Astrocyte of the spinal cord (primary cell): ENCODE data around the gene UBQLN1.

Source experiments
- DNase-seq: peaks from one replicate; pipeline ENCODE4 v3.0.0; 2011; ENCODE audit warnings: low read depth, low spot score
- H3K4me3 ChIP-seq: 2 replicates; pipeline ENCODE4 v1.5.1; 2011; ENCODE audit warnings: low read depth, mild to moderate bottlenecking, low read length, moderate library complexity
- in situ Hi-C: cut with HindIII; loops from 2 replicates; pipeline ENCODE4 v1.10.0; 2017; ENCODE audit warnings: low sequenced_read_pairs
- TF ChIP-seq, protein P1 (sequence below): IDR thresholded peaks from 2 replicates; pipeline ENCODE4 v1.5.1; 2012; ENCODE audit warnings: low read depth, mild to moderate bottlenecking, low read length, inconsistent platforms

The UBQLN1 gene

GRCh38 chr9:83642793-83643192 is 65.0 kb downstream of the UBQLN1 start:
- no peak for DNase-seq
- in situ Hi-C loops, result no loop called here
- H3K4me3 ChIP-seq, result no peak overlapping the region
- TF ChIP-seq, protein P1, sequence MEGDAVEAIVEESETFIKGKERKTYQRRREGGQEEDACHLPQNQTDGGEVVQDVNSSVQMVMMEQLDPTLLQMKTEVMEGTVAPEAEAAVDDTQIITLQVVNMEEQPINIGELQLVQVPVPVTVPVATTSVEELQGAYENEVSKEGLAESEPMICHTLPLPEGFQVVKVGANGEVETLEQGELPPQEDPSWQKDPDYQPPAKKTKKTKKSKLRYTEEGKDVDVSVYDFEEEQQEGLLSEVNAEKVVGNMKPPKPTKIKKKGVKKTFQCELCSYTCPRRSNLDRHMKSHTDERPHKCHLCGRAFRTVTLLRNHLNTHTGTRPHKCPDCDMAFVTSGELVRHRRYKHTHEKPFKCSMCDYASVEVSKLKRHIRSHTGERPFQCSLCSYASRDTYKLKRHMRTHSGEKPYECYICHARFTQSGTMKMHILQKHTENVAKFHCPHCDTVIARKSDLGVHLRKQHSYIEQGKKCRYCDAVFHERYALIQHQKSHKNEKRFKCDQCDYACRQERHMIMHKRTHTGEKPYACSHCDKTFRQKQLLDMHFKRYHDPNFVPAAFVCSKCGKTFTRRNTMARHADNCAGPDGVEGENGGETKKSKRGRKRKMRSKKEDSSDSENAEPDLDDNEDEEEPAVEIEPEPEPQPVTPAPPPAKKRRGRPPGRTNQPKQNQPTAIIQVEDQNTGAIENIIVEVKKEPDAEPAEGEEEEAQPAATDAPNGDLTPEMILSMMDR, result no peak

DNA sequence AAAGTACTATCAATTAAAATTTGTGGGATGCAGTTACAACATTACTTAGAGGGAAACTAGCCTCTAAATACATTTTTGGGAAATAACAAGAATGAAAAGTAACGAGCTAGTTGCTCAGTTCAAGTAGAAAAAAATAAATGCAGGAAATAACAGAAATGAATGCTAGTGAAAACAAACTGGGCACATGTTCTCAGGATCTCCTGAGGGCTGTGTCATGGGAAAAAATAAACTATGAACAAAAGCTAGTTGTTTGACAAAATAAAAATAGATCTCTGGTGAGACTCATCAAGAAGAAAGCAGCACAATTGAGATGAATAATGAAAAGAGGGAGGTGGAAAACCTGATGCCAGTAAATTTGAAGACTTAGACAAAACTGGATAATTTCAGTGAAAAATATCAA is 68.5 kb downstream of the UBQLN1 start:
- H3K4me3 ChIP-seq, result no peak overlapping the region
- TF ChIP-seq, protein P1, result no peak
- DNase-seq, result no peak
- in situ Hi-C loops, result no loop called here

DNA sequence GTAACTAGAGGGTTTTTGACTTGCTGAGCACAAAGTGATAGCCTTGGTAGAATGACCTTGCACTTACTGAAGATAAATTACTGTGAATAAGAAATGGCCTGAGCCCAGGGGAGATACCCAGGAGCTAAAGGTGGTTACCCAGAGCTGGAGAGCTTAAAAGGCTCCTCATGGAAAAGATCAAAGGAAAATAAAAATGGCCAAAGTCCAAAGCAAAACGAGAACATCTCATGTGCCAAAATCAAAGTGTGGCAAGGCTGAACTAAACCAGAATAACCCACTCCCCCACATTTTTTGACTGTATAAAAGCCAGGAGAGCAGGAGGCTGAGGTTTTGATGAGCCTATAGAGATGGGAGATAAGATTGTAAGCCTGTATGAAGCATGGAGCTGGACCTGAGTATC is 70.4 kb downstream of the UBQLN1 start:
- DNase-seq, result no peak
- no peak overlapping the region for H3K4me3 ChIP-seq
- TF ChIP-seq, protein P1, result no peak
- in situ Hi-C loops, result no loop called here

DNA sequence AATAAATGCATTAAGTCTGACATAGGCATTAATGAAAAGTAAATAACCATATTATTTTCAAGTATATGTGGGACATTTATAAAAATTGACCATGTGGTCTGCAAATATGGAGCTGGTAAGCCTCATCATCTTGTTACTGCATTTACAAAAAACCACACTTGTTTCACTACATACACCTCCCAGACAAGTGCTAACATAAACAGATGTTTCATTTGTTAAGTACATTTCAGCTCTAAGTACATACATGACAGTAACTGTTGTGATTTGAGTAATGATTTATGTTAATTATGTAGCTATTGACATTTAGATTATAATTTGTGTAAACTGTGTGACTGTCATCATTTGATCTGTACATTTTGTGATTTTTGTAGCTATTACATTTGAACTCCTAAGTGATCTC is 70.9 kb downstream of the UBQLN1 start:
- H3K4me3 ChIP-seq, result no peak overlapping the region
- no peak for DNase-seq
- in situ Hi-C loops, result no loop called here
- TF ChIP-seq, protein P1, result no peak

- TF ChIP-seq, protein P1, result no peak
- no peak overlapping the region for H3K4me3 ChIP-seq
These were observed 74.1 kb downstream of the UBQLN1 start for GRCh38 chr9:83633676-83634075.

DNA sequence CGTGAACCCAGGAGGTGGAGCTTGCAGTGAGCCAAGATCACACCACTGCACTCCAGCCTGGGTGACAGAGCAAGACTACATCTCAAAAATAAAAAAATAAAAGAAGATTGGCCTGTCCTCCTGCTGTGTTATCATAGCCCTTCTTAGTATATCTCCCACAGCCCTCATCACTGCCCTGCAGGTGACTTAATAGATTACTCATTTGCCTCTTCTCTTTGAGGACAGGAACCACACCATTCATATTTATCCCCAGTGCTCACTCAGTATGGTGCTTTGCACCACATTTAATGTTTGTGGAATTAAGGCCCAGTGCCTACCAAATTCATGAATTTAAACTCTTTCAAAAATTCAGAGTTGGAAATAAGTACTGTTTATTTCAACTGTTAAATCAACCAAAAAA is 74.5 kb downstream of the UBQLN1 start:
- in situ Hi-C loops, result no loop called here
- DNase-seq, result no peak
- H3K4me3 ChIP-seq, result no peak overlapping the region
- TF ChIP-seq, protein P1, result no peak

More at GRCh38 chr9:83633676-83634075, 74.1 kb downstream of the UBQLN1 start:
- DNase-seq, result no peak
- in situ Hi-C loops, result no loop called here

DNA sequence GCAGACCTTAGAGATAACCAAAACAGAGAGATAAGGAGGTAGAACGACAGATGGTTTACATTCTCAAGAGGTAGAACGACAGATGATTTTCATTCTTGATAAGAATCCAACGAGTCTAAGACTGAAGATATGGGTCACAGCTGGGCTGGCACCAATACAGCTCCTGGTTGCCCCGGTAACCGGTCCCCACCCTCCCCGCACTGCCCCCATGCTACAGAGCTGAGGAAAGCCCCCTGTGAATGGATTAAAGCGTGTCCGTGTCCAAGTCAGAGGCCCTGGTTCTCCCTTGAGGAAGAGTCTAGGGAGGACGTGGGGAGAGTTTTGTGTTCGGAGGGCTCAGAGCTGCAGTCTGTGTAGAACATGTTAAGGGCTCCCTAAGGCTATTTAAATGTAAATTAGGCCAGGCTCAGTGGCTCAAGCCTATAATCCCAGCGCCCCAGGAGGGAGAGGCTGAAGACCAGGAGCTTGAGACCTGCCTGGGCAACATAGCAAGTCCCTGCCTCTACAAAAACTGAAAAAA is 76.8 kb downstream of the UBQLN1 start:
- TF ChIP-seq, protein P1, result no peak
- DNase-seq, result no peak
- no peak overlapping the region for H3K4me3 ChIP-seq
- in situ Hi-C loops, result no loop called here
